ENCODE results near the gene STRA8.

Gene STRA8

GRCh38 chr7:135272303-135272702 lies 38.7 kb downstream of the STRA8 start:
- no peak for DNase-seq

- no peak for DNase-seq
Measured at GRCh38 chr7:135273581-135273980, 39.9 kb downstream of the STRA8 start.

DNA sequence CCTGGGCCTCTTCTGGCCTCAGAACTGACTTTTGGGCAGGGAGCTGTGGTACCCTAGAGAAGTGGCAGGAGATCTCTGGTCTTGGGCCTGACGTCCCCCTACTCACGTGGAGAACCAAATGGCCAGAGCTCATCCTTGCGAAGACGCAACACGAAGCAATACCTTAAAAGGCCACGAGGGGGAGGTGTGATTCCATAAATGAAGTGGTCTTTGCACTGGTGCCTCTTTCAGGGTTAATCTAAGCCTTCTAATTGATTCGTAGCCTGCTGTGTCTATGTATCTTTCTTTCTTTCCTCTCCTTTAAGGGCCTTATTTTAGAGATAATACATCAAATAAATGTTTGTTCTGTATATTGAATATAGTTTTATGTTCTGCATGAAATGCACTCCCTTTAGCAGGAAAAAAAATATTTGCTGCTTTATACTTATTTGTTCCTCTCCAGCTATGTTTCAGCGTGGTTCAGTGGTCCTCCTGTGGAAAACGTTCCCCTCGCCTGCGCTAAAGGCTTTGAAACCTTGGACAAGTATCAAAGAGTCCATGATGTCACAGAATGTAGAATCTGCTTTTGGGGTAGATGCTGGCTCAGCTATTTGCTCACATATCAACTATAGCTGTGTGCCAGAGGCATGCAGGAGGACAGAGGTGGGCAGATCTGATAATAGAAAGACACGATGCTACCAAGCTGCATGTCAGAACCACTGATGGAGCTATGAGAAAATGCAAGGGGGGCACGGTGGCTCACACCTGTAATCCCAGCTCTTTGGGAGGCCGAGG lies 41.0 kb downstream of the STRA8 start:
- DNase-seq = peak; percentile 80

DNA sequence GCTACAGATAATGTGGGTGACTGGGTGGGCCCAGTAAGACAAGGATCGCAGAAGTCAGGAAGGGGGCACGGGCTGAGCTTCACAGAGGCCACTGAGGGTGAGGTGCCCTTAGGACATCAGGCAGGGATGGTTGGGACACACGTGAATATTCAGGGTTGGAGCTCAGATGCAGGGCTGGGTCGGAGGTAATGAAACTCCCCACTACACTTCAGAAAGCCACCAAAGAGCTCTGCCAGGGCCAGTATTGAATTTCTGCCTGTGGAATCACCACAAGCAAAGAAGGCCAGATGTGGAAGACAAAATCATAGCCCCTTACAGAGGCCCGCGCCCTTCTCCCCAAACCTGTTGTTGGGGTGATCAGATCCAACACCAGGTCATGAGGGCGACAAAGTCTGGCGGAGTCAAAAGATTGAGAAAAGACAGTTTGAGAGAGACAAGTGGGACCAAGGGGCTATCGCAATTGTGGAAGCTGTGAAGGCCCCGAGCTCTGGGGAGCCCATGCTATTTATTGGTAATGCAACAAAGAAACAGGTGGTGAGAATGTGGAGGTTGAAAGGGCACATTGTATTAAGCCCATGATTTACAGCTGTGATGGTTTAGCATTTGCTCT lies 42.4 kb downstream of the STRA8 start:
- no peak for DNase-seq

DNA sequence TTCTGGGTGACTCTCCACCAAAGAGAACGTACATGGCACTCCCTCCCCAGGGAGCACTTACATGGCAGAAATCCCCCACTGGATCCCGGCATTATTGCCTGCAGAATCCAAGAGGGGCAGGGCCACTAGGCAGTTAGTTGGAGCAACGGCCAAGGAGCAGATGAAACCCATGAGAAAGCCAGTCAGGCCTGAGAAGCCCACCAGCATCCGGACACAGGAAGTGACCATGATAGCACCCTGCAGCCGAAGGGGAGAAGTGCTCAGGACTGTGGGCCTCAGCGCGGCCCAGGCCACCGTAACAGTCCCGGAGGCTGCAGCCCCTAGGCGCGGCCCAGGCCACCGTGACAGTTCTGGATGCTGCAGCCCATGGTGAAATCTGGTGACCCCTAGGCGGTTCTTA lies 43.5 kb downstream of the STRA8 start:
- DNase-seq = no peak

DNA sequence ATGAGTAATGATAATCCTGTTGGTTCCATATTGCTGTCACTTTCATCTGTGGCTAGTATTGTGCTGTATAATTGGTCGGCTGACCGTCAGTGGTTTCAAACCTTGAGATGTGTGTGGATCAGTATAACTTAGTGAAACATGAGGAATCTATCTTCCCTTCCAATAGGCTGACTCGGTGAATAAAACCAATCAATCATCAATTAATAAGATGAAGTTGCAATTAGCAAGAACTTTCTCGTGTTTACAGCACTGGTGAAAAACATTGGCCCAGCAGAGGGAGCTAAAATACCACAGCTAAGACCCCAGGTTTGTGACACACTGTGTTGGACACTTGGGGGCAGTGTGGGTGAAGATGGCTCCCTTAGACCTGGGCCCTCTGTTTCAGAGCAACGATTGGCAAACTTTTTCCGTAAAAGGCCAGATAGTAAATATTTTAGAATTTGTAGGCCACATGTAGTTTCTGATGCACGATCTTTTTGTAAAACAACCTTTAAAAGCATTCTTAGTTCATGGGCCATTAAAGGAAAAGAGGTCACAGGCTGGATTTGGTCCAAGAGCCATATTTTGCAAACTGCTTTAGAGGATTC lies 47.8 kb downstream of the STRA8 start:
- DNase-seq = peak; percentile 88

- peak; percentile 38 for DNase-seq
Measured at GRCh38 chr7:135282561-135283254, 49.1 kb downstream of the STRA8 start.

DNA sequence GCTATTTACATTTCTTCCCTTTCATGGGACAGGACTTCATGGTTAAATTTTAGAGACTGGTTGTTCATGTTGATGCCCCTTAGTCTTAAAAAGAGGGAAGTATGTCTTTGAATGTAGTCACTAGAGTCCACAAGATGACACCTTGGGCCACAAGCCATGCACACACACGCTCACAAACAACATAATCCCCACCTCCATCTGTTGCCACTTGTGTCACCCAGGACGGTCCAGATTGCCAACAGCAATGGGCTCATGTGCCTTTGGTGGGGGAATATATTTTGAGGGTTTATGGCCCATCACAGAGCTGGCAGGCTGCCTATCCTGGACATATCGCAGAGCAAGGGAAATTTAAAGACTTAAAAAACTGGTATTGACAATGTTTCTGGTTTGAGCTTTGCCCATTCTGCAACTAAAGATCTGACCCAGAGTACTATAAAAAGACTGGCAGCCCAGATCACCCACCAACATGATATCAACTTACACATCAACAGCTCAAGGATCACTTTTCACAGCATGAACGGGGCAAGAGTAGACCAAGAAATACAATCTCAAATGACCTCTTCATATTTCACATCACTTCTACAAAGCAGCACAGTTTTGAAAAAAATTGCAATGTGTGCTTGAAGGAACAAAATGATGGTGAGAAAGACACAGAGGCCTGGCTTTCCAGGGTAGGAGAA lies 50.5 kb downstream of the STRA8 start:
- DNase-seq = no peak

GRCh38 chr7:135285547-135286233 lies 52.1 kb downstream of the STRA8 start:
- DNase-seq = no peak

GRCh38 chr7:135286876-135287275 lies 53.2 kb downstream of the STRA8 start:
- no peak for DNase-seq

- no peak for DNase-seq
Measured at GRCh38 chr7:135290594-135290993, 57.0 kb downstream of the STRA8 start.

DNA sequence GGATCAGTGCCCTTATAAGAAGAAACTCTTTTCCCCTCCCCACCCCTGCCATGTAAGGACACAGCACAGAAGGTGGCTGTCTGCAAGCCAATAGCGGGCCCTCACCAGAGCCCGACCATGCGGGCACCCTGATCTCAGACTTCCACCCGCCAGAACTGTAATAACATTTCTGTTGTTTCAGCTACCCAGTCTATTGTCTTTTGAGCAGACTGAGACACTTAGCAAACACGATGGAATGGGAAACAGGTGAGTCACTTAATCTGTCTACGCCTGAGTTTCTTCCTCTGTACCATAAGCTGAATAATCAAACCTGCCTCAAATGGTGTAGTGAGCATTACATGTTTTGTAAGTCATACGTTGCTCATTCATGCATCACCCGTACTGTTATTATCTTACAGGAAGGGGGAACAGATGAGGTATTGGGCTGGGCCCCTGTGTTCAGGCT lies 58.2 kb downstream of the STRA8 start:
- no peak for DNase-seq

GRCh38 chr7:135299235-135299634 lies 65.6 kb downstream of the STRA8 start:
- no peak for DNase-seq

- no peak for DNase-seq
Measured at GRCh38 chr7:135300913-135301765, 67.5 kb downstream of the STRA8 start.
